GM19193 (cell line): ENCODE data around the gene GARNL3.

Source experiments
- POLR2A ChIP-seq: IDR thresholded peaks from 4 replicates; pipeline ENCODE4 v1.6.1; 2011; ENCODE audit not compliant: insufficient read depth, insufficient read length; ENCODE audit errors: extremely low read depth

Gene GARNL3, protein sequence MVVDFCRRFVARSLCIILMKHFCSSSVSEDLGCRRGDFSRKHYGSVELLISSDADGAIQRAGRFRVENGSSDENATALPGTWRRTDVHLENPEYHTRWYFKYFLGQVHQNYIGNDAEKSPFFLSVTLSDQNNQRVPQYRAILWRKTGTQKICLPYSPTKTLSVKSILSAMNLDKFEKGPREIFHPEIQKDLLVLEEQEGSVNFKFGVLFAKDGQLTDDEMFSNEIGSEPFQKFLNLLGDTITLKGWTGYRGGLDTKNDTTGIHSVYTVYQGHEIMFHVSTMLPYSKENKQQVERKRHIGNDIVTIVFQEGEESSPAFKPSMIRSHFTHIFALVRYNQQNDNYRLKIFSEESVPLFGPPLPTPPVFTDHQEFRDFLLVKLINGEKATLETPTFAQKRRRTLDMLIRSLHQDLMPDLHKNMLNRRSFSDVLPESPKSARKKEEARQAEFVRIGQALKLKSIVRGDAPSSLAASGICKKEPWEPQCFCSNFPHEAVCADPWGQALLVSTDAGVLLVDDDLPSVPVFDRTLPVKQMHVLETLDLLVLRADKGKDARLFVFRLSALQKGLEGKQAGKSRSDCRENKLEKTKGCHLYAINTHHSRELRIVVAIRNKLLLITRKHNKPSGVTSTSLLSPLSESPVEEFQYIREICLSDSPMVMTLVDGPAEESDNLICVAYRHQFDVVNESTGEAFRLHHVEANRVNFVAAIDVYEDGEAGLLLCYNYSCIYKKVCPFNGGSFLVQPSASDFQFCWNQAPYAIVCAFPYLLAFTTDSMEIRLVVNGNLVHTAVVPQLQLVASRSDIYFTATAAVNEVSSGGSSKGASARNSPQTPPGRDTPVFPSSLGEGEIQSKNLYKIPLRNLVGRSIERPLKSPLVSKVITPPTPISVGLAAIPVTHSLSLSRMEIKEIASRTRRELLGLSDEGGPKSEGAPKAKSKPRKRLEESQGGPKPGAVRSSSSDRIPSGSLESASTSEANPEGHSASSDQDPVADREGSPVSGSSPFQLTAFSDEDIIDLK

DNA sequence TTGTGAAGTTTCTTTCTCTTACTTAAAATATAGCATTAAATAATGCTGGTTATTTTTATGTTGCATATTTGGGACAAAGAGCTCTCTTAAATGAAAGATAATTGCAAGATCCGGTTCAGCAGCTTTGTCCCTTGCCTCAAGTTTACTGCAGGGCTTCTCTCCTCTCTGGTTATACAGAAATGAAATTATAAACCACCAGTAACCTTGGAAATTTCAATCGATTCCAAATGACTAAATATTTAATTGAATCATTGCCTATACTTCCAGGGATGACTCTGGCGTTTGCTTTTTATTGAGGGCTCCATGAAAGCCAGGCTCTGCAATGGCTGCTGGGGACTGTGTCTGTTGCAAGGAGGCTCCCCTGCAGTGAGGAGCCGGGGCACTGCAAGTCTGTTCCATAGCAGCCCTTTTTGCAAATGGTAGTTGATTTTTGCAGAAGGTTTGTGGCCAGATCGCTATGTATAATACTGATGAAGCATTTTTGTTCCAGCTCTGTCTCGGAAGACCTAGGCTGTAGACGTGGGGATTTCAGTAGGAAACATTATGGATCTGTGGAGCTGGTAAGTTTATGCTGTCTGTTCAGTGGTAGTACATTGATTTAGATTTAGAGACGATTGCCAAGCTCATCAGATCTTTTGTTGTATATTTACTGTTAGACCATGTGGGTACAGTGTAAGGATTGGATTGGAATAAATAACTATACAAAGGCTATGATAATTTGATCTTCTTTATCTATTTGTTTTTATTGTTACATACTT lies at the start of gene GARNL3:
Gene GARNL3, plus strand, starts transcription at position 313 of the 758 bp plus-strand sequence. Its CDS starts 104 bp downstream, at position 417.
- TF ChIP-seq POLR2A = no peak

DNA sequence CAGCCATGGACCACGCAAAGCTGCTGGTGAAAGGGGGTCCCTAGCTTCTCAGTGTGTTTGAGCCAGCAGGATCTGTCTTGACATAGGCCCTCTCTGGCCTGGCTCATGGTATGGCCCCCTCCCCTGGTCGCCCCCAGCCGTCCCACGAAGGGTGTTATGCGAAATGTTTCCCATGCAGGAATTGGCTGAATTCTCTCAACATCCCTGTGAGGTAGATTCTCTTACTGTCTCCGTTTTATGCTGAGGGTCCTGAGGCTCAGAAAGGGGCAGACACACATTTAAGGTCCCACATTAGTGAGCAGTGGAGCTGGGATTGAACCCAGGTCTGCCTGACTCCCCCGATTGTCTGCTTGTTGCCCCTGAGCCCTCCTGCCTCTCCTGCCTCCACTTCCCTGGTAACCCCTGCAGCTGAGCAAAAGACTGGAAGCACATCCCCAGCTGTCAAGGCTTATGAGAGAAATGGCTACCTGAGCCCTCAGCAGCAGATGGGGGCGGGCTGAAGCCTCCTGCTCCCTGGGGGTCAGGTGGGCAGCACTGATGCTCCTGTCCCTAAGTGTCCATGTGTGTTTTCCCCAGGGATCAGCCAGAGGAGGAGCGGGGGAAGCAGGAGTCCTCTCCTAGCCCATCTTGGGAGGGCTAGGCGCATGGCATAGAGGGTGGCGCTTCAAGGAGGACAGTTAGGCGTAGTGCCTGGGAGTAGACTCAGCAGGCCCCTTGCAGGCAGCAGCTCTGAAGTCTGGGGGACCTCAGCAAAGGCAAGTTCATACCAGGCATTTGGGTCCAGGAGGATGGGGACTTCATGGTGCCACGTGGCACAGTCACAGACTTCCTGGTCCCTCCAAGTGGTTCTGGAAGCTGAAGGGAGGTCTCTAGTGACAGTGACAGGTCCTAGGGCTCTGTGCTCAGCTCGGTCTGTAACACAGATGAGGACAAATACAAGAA lies 49.0 kb upstream of the GARNL3 start:
- TF ChIP-seq POLR2A = no peak

DNA sequence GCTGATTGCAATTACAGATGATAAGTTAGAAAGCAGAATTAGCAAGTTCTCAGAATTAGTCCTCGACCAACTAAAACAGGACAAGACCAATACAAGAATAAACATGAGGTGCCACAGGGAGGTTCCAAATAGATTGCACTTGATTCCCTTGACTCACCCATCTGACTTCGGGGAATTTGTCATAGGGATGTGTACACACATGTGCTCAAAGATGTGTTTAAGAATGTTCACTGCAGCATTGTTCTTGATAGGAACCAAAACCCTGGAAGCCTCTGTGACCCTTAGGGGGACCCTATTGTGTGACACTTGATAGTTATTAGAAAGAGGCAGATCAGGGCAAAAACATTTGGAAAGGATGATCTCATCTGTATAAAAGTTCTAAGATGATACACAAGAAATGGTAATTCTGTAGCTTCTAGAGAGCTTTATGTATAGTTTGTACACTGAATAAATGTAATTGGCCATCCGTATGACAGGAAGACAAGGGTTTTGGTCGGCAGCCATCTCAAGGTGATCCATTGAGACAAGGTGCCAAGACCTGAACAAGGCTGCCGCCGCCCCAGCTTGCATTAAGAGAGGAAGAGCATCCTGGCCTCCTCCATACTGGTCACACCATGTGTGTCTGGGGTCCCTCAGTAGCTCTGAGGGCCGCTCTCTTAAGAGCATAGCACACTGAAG lies 48.2 kb upstream of the GARNL3 start:
- TF ChIP-seq POLR2A = no peak

DNA sequence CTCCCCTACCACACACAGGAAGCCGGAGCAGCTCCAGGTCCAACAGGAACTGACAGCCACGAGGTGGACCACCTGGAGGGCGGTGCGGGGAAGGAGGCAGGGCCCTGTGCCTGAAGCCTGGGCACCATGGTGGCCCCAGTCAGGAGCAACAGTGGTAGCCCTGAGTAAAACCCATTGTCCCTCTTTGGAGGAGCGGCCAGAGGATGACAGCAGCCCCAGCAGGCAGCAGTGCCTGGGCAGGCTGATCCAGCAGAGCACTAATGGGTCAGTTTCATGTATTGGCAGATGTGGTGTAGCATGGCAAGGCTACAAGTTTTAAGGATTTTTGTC lies 47.7 kb upstream of the GARNL3 start:
- TF ChIP-seq POLR2A = no peak

DNA sequence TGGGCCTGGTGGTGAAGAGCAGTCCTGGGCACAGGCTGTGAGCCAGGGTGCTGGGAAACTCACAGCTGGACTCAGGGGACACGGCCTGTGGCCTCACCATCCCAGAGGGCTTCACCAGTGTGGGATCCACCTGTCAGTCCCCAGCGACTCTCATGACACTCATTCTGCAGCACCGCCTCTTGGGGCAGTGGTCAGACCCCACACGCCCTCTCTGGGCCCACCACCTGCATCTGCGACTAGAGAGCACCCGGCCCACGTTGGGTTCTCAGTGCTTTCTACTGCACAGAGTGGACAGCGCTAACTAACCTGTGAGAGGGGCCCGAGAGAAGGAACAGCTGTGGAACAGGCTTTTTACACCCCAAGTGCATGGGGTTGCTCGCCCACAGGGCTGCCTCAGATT lies 45.8 kb upstream of the GARNL3 start:
- TF ChIP-seq POLR2A = no peak

DNA sequence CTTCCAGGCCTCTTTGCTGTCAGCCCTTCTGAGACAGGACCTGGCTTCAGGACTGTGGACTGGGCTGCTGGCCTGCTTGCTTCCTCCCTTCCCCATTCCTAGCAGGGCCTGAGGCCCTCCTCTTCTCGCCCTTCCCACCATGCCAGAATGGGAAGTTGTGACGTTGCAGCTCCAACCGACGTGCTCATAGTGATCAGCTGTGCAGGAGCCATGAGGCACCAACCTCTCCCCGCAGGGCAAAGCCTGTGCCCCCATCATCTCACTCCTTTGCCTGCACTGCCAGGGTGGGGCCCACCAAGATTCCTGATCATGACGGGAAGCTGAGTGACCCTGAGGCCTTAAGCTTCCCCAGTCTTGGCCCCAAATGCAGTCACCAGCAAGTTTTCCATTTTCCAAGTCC lies 45.1 kb upstream of the GARNL3 start:
- no peak for TF ChIP-seq POLR2A

DNA sequence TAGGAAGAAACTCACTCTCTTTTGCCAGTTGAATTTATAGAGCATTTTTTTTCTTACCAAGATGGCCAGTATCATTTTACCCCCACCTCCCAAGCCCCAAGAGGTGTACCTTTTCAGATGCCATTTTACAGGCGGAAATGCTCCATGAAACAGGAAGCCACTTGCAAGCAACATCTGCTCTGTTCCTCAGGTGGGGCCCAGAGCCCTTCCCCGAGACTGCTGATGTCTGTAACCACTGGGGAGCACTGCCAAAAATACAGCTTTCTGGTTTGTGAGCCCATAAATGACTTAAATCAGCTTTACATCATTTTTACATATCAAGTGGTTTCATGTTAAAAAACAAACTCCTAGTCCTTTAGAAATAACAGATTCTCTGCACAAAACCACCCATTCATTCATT lies 42.9 kb upstream of the GARNL3 start:
- no peak for TF ChIP-seq POLR2A

DNA sequence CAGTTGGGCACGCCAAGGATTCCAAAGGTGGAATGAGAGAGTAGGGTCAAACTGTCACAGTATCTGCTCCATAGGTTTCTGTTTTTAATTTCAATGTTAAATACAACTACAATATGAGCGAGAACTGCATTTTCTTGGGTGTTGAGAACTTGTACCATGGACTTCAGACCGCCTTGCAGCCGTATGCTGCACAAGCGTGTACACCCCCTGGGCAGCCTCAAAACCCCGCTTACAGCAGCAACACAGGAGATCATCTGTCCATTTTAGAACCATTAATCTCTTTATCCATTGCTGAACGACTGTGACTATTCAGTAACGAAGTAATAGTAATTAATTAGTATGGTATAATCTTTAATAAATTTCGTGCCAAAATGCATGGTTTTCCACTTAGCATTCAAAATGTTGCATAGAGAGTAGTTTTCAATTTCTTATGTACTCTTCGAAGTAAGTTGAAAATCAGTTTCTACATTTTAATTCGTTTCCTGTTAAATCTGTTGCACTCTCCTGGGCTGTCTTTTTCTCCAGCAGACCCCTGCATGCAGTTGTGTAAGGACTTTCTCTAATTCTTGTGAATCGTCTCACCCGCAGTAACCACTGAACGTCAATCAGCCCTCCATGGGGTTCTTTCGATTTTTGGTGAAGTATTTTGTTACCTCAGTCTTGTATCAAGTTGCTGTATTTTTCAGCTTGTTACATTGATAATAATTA lies 42.0 kb upstream of the GARNL3 start:
- TF ChIP-seq POLR2A = no peak

DNA sequence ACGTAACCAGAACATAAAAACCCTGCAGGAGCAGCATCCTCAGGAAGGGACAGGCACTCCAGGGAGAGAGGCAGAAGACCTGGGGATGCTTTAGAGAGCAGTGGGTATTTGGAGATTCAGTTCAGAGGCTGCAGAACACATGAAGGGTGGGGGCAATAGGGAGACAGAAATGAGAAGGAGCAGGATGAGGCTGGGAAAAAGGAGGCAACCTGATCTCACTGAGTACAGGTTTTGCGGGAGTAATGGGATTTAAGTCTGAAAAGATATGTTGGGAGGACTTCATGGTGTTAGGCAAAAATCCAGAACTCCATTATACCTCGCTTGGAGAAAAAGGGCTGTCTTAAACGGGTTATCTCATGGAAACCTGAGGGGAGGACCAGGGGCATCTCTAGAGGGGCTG lies 41.3 kb upstream of the GARNL3 start:
- no peak for TF ChIP-seq POLR2A

DNA sequence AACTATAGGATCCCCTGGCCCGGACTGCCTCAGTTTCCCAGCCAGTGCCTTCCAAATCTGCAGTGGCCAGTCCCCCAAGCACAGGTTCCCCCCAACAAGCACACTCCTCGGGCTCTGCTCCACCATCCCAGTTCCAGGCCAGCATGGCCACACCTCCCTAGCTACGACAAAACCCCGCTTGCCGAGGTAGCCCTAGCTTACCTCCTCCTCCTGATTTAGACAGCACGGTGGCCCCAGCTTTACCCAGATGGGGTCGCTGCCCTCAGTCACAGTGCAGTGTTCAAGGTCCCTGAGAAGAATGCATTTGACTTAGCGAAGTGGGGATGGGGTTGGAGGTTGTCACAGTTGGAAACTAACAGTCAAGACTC lies 40.8 kb upstream of the GARNL3 start:
- TF ChIP-seq POLR2A = no peak

DNA sequence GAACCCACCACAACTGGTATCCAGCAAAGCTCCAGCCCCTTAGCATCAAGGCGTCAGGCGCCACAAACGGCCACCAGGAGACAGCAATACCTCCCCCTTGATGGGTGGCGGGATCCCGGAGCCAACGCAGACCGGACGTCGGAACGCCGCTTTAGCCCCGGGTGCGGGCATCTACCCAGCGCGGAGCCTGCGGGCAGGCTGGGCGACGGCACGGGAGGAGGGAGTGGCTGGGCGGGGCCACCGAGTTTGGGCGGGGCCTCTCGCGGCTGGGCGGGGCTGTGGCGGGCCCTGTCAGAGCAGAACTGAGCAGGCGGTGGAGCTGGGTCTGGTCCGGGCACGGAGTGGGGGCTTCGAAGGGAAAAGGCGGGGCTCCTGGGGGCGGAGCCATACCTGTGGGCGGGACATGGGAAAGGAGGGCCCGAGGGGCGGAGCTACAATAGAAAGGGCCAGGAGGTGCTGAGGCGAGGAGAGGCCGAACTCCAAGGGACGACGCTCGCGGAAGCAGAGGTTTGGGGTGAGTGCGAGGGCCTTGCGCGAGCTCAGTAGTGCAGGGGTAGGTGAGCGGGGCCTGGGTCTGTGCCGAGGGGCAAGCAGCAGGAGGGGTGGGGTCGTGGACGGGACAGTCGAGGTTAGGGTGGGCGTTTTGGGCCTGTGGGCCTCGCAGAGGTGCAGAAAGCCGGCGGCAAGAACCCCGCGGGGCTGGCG lies 40.2 kb upstream of the GARNL3 start:
- peak; percentile 56 for TF ChIP-seq POLR2A

DNA sequence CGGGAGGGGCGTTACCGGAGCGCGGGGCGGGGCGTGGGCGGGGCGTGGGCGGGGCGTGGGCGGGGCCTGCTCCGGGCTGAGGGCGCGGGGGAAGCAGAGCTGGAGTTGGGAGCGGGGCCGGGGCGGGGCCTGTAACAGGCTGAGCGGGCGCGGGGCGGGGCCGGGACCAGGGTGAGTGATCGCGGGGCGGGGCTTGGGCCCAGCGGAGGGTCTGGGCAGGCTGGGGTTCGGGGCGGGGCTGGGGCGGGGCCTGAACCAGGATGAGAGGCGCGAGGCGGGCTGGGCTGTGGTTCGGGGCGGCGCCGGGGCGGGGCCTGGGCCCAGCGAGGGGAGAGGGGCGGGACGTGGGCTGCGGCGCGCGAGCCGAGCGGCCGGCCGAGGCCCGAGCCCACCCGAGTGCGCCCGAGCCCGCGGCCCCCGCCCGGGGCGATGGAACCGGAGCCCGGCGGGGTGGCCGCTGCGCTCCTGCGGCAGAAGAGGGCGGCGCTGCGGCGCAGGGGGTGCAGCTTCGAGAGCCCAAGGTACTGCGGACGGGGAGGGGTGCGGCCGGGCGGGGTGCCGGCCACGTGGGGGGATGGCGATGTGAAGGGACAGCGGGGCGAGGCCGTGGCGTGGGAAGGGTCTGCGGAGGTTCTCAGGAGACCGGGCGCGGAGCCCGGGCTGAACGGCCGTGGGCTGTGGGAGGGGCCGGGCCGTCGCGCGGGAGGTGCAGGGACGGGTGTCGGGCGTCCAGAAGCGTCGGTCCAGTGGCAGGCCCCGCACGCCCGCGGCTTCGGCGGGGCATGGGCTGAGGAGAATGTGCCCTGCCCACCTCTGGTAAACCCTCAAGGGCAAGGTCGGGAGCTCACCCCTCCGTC lies 39.5 kb upstream of the GARNL3 start:
- TF ChIP-seq POLR2A = no peak
